CD8-positive, alpha-beta memory T cell (primary cell): ENCODE results near the gene UBAP1L. TPM values are rescaled to one million over a fixed set of nuclear protein-coding genes. Genes with fewer than 3 reads are reported as not detected.
"Not testable (repeated sequence)": the region's sequence is repeated elsewhere in the genome, so short reads cannot be mapped to it uniquely, and the experiment has no call there.

Source experiments
- CTCF ChIA-PET: fragments of 350-600 bp; sonication (Branson Sonifier 250); formaldehyde crosslinking; loops from one replicate; lab custom pipeline; 2021; ENCODE audit warnings: antibody characterized with exemption; lab: Charles Lee
- POLR2A ChIA-PET: fragments of 350-600 bp; sonication (Branson Sonifier 250); formaldehyde crosslinking; loops from one replicate; lab custom pipeline; 2021; ENCODE audit warnings: antibody characterized with exemption; lab: Charles Lee
- DNase-seq, 5 donors: peaks; one replicate each; pipeline versions ENCODE4 v3.0.0 to v3.0.0-alpha.2; 2020 to 2022; ENCODE audit warnings: mixed read lengths in 1 of 5
- H3K27ac ChIP-seq: one replicate; pipeline ENCODE4 v1.7.0; 2013; ENCODE audit warnings: low read depth, mild to moderate bottlenecking, low read length, moderate library complexity
- H3K27me3 ChIP-seq: 2 replicates; pipeline ENCODE4 v1.7.0; 2013; ENCODE audit warnings: low read length, mild to moderate bottlenecking; ENCODE audit not compliant: insufficient read depth, poor library complexity, severe bottlenecking
- H3K36me3 ChIP-seq: 2 replicates; pipeline ENCODE4 v1.7.0; 2013; ENCODE audit warnings: mild to moderate bottlenecking, low read length, moderate library complexity; ENCODE audit not compliant: insufficient read depth
- H3K4me1 ChIP-seq: 2 replicates; pipeline ENCODE4 v1.7.0; 2013; ENCODE audit warnings: mild to moderate bottlenecking, low read length, moderate library complexity; ENCODE audit not compliant: insufficient read depth
- H3K4me3 ChIP-seq: 2 replicates; pipeline ENCODE4 v1.7.0; 2013; ENCODE audit warnings: mild to moderate bottlenecking, low read length
- H3K9me3 ChIP-seq: 2 replicates; pipeline ENCODE4 v1.7.0; 2013; ENCODE audit warnings: mild to moderate bottlenecking, low read length
- H3K27ac Mint-ChIP-seq, 8 donors: one replicate each; pipeline ENCODE4 v1.8.0; 2020 to 2021; ENCODE audit warnings: mixed read lengths in 8 of 8, mild to moderate bottlenecking in 6 of 8, inconsistent platforms in 3 of 8, moderate library complexity in 3 of 8
- H3K27me3 Mint-ChIP-seq, 2 donors: one replicate each; pipeline ENCODE4 v1.8.0; 2020 to 2021; ENCODE audit warnings: mixed read lengths in 2 of 2, mild to moderate bottlenecking in 1 of 2, moderate library complexity in 1 of 2
- H3K36me3 Mint-ChIP-seq, 3 donors: one replicate each; pipeline ENCODE4 v1.8.0; 2020 to 2021; ENCODE audit warnings: mixed read lengths in 3 of 3, inconsistent platforms in 1 of 3, mild to moderate bottlenecking in 1 of 3
- H3K4me1 Mint-ChIP-seq, 3 donors: one replicate each; pipeline ENCODE4 v1.8.0; 2020 to 2021; ENCODE audit warnings: mixed read lengths in 3 of 3, inconsistent platforms in 1 of 3, mild to moderate bottlenecking in 1 of 3
- H3K4me3 Mint-ChIP-seq, 7 donors: one replicate each; pipeline ENCODE4 v1.8.0; 2020 to 2021; ENCODE audit warnings: mixed read lengths in 7 of 7, mild to moderate bottlenecking in 6 of 7, moderate library complexity in 4 of 7, inconsistent platforms in 2 of 7
- H3K9me3 Mint-ChIP-seq, 5 donors: one replicate each; pipeline ENCODE4 v1.8.0; 2020 to 2022; ENCODE audit warnings: mixed read lengths in 5 of 5, mild to moderate bottlenecking in 3 of 5, moderate library complexity in 2 of 5, inconsistent platforms in 1 of 5
- polyA plus RNA-seq: library from polyadenylated mRNA; unstranded; fragments of 300-500 nt; fragmentation: Illumina TruSeq; gene quantifications from one replicate; pipeline ENCODE4 v1.2.3, GENCODE V29; 2021
- total RNA-seq, 2 experiments: library from RNA; stranded (reverse); gene quantifications; one replicate each; pipeline ENCODE4 v1.2.3, GENCODE V29; 2021

Gene UBAP1L
- total and polyA plus RNA-seq, 3 experiments from 2014 or later, result 0.45 to 3.5 (median 3.5) TPM

DNA sequence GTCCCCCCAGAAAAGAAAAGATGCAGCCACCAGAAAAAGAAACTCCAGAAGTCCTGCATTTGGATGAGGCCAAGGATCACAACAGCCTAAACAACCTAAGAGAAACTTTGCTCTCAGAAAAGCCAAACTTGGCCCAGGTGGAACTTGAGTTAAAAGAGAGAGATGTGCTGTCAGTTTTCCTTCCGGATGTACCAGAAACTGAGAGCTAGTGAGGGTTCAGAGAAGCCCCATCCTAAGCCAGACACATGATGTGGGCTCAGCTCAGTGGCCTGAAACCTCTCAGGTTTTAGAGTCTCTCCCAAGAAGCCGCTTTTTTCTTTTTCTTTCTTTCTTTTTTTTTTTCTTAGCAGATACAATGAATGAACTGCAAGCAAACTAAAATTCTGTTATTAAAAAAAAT is 62.0 kb downstream of the UBAP1L start:
- H3K27me3 Mint-ChIP-seq, result peaks cover 0 to 5% of the 10 kb centered on the region in 2 donors
- H3K9me3 Mint-ChIP-seq, result no peaks in the 10 kb centered on the region
- H3K4me1 ChIP-seq, result peaks cover 9% of the 10 kb centered on the region
- H3K9me3 ChIP-seq, result no peaks in the 10 kb centered on the region
- POLR2A ChIA-PET, result no interaction called here
- H3K27me3 ChIP-seq, result no peaks in the 10 kb centered on the region
- no peak for DNase-seq
- H3K36me3 ChIP-seq, result no peaks in the 10 kb centered on the region
- H3K27ac ChIP-seq, result no peak overlapping the region
- no peak overlapping the region for H3K27ac Mint-ChIP-seq
- H3K4me1 Mint-ChIP-seq, result peaks cover 11 to 16% (median 15%) of the 10 kb centered on the region in 3 donors
- H3K36me3 Mint-ChIP-seq, result no peaks in the 10 kb centered on the region
- CTCF ChIA-PET, result interaction anchor here (0.7 to 2.4 kb wide), 2 partner anchors 10 to 245 kb away, joined by 3 to 7 read pairs; no protein-coding TSS in a partner anchor
- H3K4me3 Mint-ChIP-seq, result no peak overlapping the region
- H3K4me3 ChIP-seq, result no peak overlapping the region

DNA sequence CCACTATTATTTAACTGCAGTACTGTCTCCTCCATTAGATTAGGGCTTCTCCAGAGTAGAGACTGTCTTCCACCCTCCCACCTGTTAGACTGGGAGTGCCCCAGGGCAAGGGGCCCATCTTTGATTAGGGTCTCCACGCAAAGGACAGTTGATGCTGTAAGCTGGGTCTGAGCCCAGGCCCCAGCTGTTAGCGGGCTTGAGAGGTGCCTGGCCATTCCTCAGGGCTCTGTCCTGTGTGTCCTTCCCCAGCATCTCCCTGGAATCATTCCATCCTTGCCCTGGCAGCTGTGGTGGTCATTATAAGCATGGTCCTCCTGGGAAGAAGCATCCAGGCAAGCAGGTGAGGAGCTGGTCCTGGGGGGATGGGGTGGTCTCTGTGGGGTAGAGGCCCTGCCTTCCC is 63.7 kb downstream of the UBAP1L start:
- Mint-ChIP-seq H3K36me3 (no peaks in the 10 kb centered on the region), H3K27me3 (peaks cover 0 to 5% of the 10 kb centered on the region in 2 donors), H3K27ac (peak overlapping the region in 2 of 8 donors; percentile 74 to 81), H3K4me3 (peak overlapping the region in 1 of 7 donors; percentile 41), H3K9me3 (no peaks in the 10 kb centered on the region), H3K4me1 (peaks cover 11 to 16% (median 15%) of the 10 kb centered on the region in 3 donors)
- Histone ChIP-seq H3K27ac (no peak overlapping the region), H3K9me3 (no peaks in the 10 kb centered on the region), H3K4me3 (no peak overlapping the region), H3K4me1 (peaks cover 9% of the 10 kb centered on the region), H3K36me3 (no peaks in the 10 kb centered on the region), H3K27me3 (no peaks in the 10 kb centered on the region)
- ChIA-PET CTCF (no interaction called here), POLR2A (no interaction called here)
- no peak for DNase-seq

DNA sequence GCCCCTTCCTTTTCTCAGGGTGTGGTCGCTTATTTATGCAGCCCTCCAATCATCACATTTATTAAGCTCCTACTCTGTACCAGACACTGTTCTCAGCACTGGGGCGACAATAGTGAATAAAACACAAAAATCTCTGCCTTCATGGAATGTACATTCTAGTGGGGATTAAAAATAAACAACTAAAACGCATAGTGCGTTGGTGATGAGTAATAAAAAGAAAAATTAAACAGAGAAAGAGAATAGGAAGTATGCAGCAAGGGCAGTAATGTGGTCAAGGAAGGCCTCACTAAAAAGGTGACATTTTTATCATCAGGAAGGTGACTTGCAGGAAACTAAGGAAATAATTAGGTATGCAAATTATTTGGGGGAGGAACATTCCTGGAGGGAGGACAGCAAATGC is 64.7 kb downstream of the UBAP1L start:
- peak overlapping the region in 4 of 7 donors; percentile 15 to 71 (median 31) for H3K4me3 Mint-ChIP-seq
- no peaks in the 10 kb centered on the region for H3K9me3 Mint-ChIP-seq
- H3K36me3 Mint-ChIP-seq, result no peaks in the 10 kb centered on the region
- ChIA-PET POLR2A (no interaction called here), CTCF (no interaction called here)
- peaks cover 5% of the 10 kb centered on the region in 2 donors for H3K27me3 Mint-ChIP-seq
- H3K27ac Mint-ChIP-seq, result peak overlapping the region in 5 of 8 donors; percentile 0 to 70 (median 23)
- Histone ChIP-seq H3K9me3 (no peaks in the 10 kb centered on the region), H3K27me3 (no peaks in the 10 kb centered on the region), H3K27ac (no peak overlapping the region), H3K36me3 (no peaks in the 10 kb centered on the region), H3K4me3 (no peak overlapping the region), H3K4me1 (peaks cover 9% of the 10 kb centered on the region)
- DNase-seq, result no peak
- H3K4me1 Mint-ChIP-seq, result peaks cover 11 to 16% (median 15%) of the 10 kb centered on the region in 3 donors

DNA sequence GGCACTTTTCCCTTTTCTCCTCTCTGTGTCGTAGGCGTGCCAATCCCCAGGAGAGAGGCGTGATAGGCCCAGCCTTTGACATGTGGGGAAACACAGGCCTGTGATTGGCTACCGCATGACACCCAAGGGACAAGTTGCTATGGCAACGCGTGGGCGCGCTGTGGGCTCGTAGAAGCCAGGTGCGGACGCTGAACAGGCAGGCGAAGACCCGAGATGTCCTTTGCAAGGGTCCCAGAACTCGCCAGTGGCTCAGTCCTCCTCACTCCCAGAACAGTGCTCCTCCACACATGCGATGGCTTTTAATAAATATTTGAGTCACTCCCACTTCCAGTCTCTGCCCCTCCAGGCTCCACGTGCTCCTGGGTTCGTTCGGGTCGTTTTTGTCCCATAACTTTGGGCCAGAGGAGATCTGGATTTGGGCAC is 65.6 kb downstream of the UBAP1L start:
- Mint-ChIP-seq H3K9me3 (no peaks in the 10 kb centered on the region), H3K36me3 (no peaks in the 10 kb centered on the region), H3K4me1 (peaks cover 11 to 16% (median 15%) of the 10 kb centered on the region in 3 donors), H3K27ac (peak overlapping the region in 6 of 8 donors; percentile 15 to 70 (median 50)), H3K27me3 (peaks cover 7 to 10% of the 10 kb centered on the region in 2 donors), H3K4me3 (peak overlapping the region; percentile 11 to 74 (median 69))
- Histone ChIP-seq H3K27me3 (no peaks in the 10 kb centered on the region), H3K9me3 (no peaks in the 10 kb centered on the region), H3K36me3 (no peaks in the 10 kb centered on the region), H3K4me1 (peaks cover 9% of the 10 kb centered on the region), H3K27ac (no peak overlapping the region), H3K4me3 (peak overlapping the region; percentile 47)
- ChIA-PET CTCF (no interaction called here), POLR2A (no interaction called here)
- peak; percentile 75 to 93 (median 82) for DNase-seq

DNA sequence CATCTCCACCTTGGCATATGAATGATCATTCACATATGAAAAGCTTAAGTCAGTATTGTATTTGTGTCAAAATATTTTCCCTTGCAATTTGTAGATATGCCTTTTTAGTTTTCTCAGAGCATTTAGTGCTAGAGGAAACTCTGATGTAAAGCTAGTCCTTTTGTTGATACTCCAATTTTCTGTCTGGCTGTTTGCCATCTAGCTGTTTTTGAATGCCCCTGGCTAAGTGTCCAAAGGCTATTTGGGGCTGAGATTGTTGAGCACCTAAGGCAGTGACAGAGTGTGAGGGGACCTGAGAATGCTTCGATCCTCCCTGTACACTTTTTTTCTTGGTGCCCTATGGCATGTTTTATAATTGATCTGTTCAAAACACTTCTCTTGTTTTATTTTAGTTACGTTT is 66.8 kb downstream of the UBAP1L start:
- H3K9me3 Mint-ChIP-seq, result no peaks in the 10 kb centered on the region
- Histone ChIP-seq H3K4me1 (peaks cover 9% of the 10 kb centered on the region), H3K36me3 (no peaks in the 10 kb centered on the region), H3K9me3 (no peaks in the 10 kb centered on the region), H3K27ac (no peak overlapping the region), H3K27me3 (no peaks in the 10 kb centered on the region), H3K4me3 (no peak overlapping the region)
- POLR2A ChIA-PET, result no interaction called here
- peaks cover 11 to 16% (median 15%) of the 10 kb centered on the region in 3 donors for H3K4me1 Mint-ChIP-seq
- H3K27me3 Mint-ChIP-seq, result peaks cover 7 to 10% of the 10 kb centered on the region in 2 donors
- H3K27ac Mint-ChIP-seq, result peak overlapping the region in 1 of 8 donors; percentile 15
- no peak overlapping the region for H3K4me3 Mint-ChIP-seq
- DNase-seq, result no peak
- H3K36me3 Mint-ChIP-seq, result no peaks in the 10 kb centered on the region
- CTCF ChIA-PET, result no interaction called here

DNA sequence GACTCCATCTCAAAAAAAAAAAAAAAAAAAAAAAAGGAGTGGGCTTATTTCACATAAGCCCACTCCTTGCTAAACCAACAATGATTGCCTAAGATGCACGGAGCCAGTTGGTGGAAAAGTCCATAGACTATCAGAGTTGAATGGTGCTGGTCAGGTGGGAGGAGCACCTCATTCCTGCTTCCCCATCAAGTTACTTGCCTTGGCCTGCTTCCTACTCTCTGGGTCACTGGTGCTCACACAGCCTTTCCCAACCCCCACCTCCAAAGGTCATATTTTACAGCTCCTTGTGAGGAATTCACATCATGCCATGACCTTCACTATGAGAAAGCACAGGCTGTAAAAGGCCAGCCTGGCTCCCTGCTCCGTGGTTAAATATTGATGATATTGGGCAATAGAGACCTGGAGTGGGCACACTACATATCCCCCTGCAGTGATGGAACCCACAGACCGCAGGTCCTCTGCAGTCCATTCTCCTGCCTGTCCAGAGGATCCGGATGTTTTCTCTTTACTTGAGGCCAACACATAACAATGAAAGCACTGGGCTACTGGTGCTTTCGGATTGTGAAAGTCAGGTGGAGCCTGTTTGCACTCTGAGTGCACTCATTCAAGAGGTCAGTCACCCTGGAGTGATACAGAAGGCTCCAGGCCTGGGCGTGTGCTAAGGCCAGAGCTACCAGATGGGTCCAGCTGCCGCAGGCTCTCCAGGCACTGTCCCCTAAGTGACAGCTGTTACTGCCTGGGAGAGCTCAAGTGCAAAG is 70.1 kb downstream of the UBAP1L start, which contains the start of gene SLC51B:
Gene SLC51B (plus strand): TSS at position 664 of the 758 bp plus-strand sequence. CDS start 4,618 bp downstream, outside the sequence.
- ChIA-PET CTCF (no interaction called here), POLR2A (no interaction called here)
- Histone ChIP-seq H3K36me3 (no peaks in the 10 kb centered on the region), H3K4me3 (no peak within 1 kb of the TSS), H3K27ac (no peak within 1 kb of the TSS), H3K4me1 (peaks cover 9% of the 10 kb centered on the region), H3K9me3 (no peaks in the 10 kb centered on the region), H3K27me3 (no peaks in the 10 kb centered on the region)
- no peak for DNase-seq
- peaks cover 0 to 3% (median 0%) of the 10 kb centered on the region in 3 donors for H3K36me3 Mint-ChIP-seq
- no peak within 1 kb of the TSS for H3K4me3 Mint-ChIP-seq
- H3K9me3 Mint-ChIP-seq, result no peaks in the 10 kb centered on the region
- peaks cover 9 to 10% (median 9%) of the 10 kb centered on the region in 3 donors for H3K4me1 Mint-ChIP-seq
- peaks cover 7 to 10% of the 10 kb centered on the region in 2 donors for H3K27me3 Mint-ChIP-seq
- H3K27ac Mint-ChIP-seq, result no peak within 1 kb of the TSS

DNA sequence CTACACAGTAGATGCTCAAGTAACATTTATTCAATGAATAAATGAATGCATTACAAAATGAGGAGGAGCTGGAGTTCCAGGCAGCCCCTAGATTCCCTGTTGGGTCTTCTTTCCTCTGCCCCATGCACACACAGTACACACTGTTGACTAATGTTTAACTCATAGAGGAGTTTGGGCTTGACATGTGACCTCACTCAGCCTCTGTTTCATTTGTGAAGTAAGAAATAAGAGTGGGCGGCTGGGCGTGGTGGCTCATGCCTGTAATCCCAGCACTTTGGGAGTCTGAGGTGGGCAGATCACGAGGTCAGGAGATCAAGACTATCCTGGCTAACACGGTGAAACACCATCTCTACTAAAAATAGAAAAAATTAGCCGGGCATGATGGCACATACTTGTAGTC is 70.8 kb downstream of the UBAP1L start:
- H3K36me3 Mint-ChIP-seq, DNase-seq, POLR2A ChIA-PET, H3K4me3 Mint-ChIP-seq, H3K27ac Mint-ChIP-seq, H3K36me3 ChIP-seq, H3K4me3 ChIP-seq, H3K4me1 ChIP-seq, H3K4me1 Mint-ChIP-seq, H3K27me3 ChIP-seq, H3K9me3 Mint-ChIP-seq, H3K27ac ChIP-seq, H3K9me3 ChIP-seq: not testable (repeated sequence)
- CTCF ChIA-PET, result interaction anchor here (2.1 kb wide), 1 partner anchor 10 kb away, joined by 10 read pairs; no protein-coding TSS in a partner anchor
- H3K27me3 Mint-ChIP-seq, result peaks cover 7 to 10% of the 10 kb centered on the region in 2 donors

DNA sequence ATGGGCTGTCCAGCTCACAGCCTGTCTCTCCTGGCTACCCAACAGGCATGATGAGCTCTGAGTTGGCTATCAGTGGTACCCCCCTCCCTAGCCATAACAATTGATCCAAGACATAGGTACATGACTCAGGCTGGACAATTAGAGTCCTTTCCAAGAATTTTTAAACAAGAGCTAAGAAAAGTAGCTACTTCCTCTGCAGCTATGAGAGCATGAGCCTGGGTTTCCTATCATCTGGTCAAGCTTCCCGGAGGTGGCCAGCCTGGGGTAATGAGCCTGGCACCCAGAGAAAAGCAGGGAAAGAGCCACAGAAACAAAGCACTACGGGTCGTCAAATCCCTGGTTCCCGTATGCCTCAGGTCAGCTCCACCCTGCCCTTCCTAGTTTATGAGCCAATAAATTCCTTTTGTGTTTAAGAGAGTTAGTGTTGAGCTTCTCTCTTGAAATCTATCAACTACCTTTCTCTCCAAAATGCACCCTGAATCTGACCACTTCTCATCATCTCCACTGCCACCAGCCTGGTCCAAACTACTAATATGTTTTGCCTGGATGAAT is 72.1 kb downstream of the UBAP1L start:
- no peak overlapping the region for H3K27ac Mint-ChIP-seq
- no peaks in the 10 kb centered on the region for H3K27me3 ChIP-seq

More for the DNA sequence above, 72.1 kb downstream of the UBAP1L start:
- no peak for DNase-seq
- H3K9me3 Mint-ChIP-seq, result no peaks in the 10 kb centered on the region
- peaks cover 7 to 14% of the 10 kb centered on the region in 2 donors for H3K27me3 Mint-ChIP-seq
- H3K4me1 Mint-ChIP-seq, result no peaks in the 10 kb centered on the region
- H3K27ac ChIP-seq, result no peak overlapping the region
- ChIA-PET CTCF (interaction anchor here (1.0 to 2.1 kb wide), 2 partner anchors 9 to 221 kb away, joined by 3 to 10 read pairs; no protein-coding TSS in a partner anchor), POLR2A (interaction anchor here (0.7 kb wide), 1 partner anchor 672 kb away, joined by 4 read pairs; no protein-coding TSS in a partner anchor)
- no peaks in the 10 kb centered on the region for H3K36me3 ChIP-seq
- H3K9me3 ChIP-seq, result no peaks in the 10 kb centered on the region
- H3K4me1 ChIP-seq, result no peaks in the 10 kb centered on the region
- H3K36me3 Mint-ChIP-seq, result peaks cover 0 to 3% (median 0%) of the 10 kb centered on the region in 3 donors
- no peak overlapping the region for H3K4me3 Mint-ChIP-seq
- H3K4me3 ChIP-seq, result no peak overlapping the region
